Kidney epithelial cell (primary cell): ENCODE data around the gene ALPL. TPM values are rescaled to one million over a fixed set of nuclear protein-coding genes. Genes with fewer than 3 reads are reported as not detected.

Experiments used
- DNase-seq: peaks from one replicate; pipeline ENCODE4 v3.0.0-alpha.2; 2010; ENCODE audit warnings: low read depth
- H3K27me3 ChIP-seq: 2 replicates; pipeline ENCODE4 v1.6.0; 2011; ENCODE audit warnings: low read length; ENCODE audit not compliant: control insufficient read depth, insufficient read depth
- H3K36me3 ChIP-seq: 2 replicates; pipeline ENCODE4 v1.5.1; 2011; ENCODE audit warnings: low read length; ENCODE audit not compliant: control insufficient read depth, insufficient read depth
- H3K4me3 ChIP-seq: 2 replicates; pipeline ENCODE4 v1.5.1; 2011; ENCODE audit warnings: low read depth, mild to moderate bottlenecking, control low read depth, low read length
- CTCF ChIP-seq: IDR thresholded peaks from 2 replicates; pipeline ENCODE4 v1.5.1; 2011; ENCODE audit warnings: mild to moderate bottlenecking, moderate library complexity, low read length, control low read depth, inconsistent platforms; ENCODE audit not compliant: insufficient read depth, poor library complexity, severe bottlenecking
- total RNA-seq: library from RNA; depleted of rRNA; stranded (reverse); fragments of >200 nt; gene quantifications from 2 replicates; pipeline ENCODE4 v1.2.3, GENCODE V29; 2015

The ALPL gene
- total RNA-seq, 1 donor from 2014 or later, result 5.1 TPM

- no peak for TF ChIP-seq CTCF
- H3K27me3 ChIP-seq, result no peaks in the 10 kb centered on the region
- H3K4me3 ChIP-seq, result no peak overlapping the region
- no peaks in the 10 kb centered on the region for H3K36me3 ChIP-seq
- DNase-seq, result no peak
Observed at GRCh38 chr1:21553116-21553926, 44.1 kb downstream of the ALPL start.

DNA sequence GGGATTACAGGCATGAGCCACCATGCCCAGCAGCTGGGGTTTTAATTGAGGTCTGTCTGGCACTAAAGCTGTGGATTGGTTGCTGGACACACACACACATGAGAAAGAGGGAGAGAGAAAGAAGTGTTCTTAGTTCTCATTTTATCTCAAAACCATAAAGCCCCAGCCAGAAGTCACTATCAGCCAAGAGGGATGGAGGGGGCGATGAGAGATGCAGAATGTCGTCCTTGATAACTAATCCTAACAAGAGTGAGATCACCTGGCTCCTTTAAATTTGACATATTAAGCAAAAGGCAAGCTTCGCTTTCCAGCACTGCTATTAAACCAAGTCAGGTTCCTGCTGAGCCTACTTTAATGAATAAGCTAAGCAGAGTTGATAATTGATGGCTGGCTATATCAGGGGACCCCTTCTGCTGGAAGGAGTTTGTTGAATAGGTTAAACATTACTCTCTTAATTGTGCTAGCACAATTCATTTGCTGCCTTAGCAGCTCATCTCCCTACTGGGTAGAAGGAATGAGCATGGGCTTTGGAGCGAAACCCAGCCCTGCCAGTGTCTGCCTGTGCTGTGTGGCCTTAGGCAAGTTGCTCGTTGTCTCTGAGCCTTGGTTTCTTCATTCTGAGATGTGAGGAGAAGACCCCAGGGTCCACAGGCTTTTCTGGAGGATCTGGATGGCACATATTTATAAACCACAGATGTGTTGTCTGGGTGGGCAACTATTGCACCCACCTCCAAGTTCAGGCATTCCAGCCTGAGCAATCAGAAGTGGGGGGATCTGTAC lies 50.8 kb downstream of the ALPL start:
- Histone ChIP-seq H3K27me3 (no peaks in the 10 kb centered on the region), H3K36me3 (no peaks in the 10 kb centered on the region), H3K4me3 (no peak overlapping the region)
- no peak for DNase-seq
- no peak for TF ChIP-seq CTCF

DNA sequence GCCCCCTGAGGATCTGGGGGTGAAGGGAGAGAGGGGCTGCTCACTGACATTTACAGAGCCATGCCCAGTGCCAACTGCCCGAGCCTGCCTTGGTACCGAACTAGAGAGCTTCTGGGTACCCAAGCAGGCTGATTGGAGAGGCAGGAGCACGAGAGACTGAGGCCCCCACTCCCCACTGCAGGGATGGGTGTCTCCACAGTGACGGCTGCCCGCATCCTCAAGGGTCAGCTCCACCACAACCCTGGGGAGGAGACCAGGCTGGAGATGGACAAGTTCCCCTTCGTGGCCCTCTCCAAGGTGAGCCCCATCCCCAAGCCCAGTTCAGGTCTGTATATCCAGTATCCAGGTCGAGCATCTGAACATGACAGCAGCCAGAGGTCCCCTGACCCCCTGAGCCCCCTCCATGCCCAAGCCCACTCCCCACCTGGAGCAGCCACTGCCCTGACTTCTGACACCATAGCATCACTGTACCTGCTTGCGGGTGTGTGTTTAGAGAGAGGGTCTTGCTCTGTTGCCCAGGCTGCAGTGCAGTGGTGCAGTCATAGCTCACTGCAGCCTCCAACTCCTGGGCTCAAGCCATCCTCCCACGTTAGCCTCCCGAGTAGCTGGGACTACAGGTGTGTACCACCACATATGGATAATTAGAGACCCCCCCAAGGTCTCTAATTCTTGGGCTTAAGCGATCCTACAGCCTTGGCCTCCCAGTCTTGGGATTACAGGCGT lies 51.9 kb downstream of the ALPL start:
- no peak for DNase-seq
- Histone ChIP-seq H3K27me3 (no peaks in the 10 kb centered on the region), H3K36me3 (no peaks in the 10 kb centered on the region), H3K4me3 (no peak overlapping the region)
- no peak for TF ChIP-seq CTCF

- TF ChIP-seq CTCF, result no peak
- Histone ChIP-seq H3K27me3 (no peaks in the 10 kb centered on the region), H3K4me3 (no peak overlapping the region), H3K36me3 (no peaks in the 10 kb centered on the region)
- DNase-seq, result no peak
Observed at GRCh38 chr1:21562896-21563295, 53.7 kb downstream of the ALPL start.

- H3K4me3 ChIP-seq, result no peak overlapping the region
- TF ChIP-seq CTCF, result no peak
- no peaks in the 10 kb centered on the region for H3K27me3 ChIP-seq
- DNase-seq, result no peak
- H3K36me3 ChIP-seq, result no peaks in the 10 kb centered on the region
Observed at GRCh38 chr1:21563971-21564370, 54.7 kb downstream of the ALPL start.
